Keratinocyte (primary cell): Measurements from ENCODE around the gene BNC2. TPM values are rescaled to one million over a fixed set of nuclear protein-coding genes. Genes with fewer than 3 reads are reported as not detected.

Experiments used
- DNase-seq: peaks from one replicate; pipeline ENCODE4 v3.0.0-alpha.2; 2011; ENCODE audit warnings: low read depth, missing footprints, low spot score
- FAIRE-seq: peaks from 2 replicates; lab custom pipeline; 2011; peaks lifted over from hg19 to GRCh38; lab: Jason Lieb, UNC
- H2AFZ ChIP-seq: 2 replicates; pipeline ENCODE4 v1.6.0; 2012; ENCODE audit warnings: low read length, control low read depth, inconsistent platforms; ENCODE audit not compliant: control insufficient read depth
- H3K27ac ChIP-seq: 2 replicates; pipeline ENCODE4 v1.5.1; 2011; ENCODE audit warnings: low read length; ENCODE audit not compliant: control insufficient read depth, insufficient read depth
- H3K27me3 ChIP-seq: 3 replicates; pipeline ENCODE4 v1.6.0; 2011; ENCODE audit warnings: low read length; ENCODE audit not compliant: control insufficient read depth, insufficient read depth; ENCODE audit errors: extremely low read depth
- H3K36me3 ChIP-seq, 2 experiments: 2 replicates in 1 of 2; 3 replicates in 1 of 2; pipeline ENCODE4 v1.5.1; 2011; ENCODE audit warnings: low read length in 2 of 2, mild to moderate bottlenecking in 1 of 2; ENCODE audit not compliant: control insufficient read depth in 2 of 2, insufficient read depth in 2 of 2; ENCODE audit errors: extremely low read depth in 1 of 2
- H3K4me1 ChIP-seq: 3 replicates; pipeline ENCODE4 v1.5.1; 2011; ENCODE audit warnings: low read length; ENCODE audit not compliant: control insufficient read depth, insufficient read depth; ENCODE audit errors: extremely low read depth
- H3K4me2 ChIP-seq: 3 replicates; pipeline ENCODE4 v1.6.0; 2011; ENCODE audit warnings: low read depth, low read length; ENCODE audit not compliant: control insufficient read depth, insufficient read depth; ENCODE audit errors: extremely low read depth
- H3K4me3 ChIP-seq, 3 experiments: fragments of 200-600 bp in 1 of 3; sonication (generic) in 1 of 3; 2 replicates in 2 of 3; 3 replicates in 1 of 3; pipeline ENCODE4 v1.5.1; 2011 to 2016; ENCODE audit warnings: low read length in 3 of 3, mild to moderate bottlenecking in 3 of 3, control low read depth in 2 of 3, inconsistent platforms in 1 of 3, low read depth in 1 of 3, mixed read lengths in 1 of 3, mixed run types in 1 of 3, moderate library complexity in 1 of 3; ENCODE audit not compliant: control insufficient read depth in 2 of 3, insufficient read depth in 2 of 3; ENCODE audit errors: extremely low read depth in 1 of 3
- H3K79me2 ChIP-seq: 2 replicates; pipeline ENCODE4 v1.6.0; 2012; ENCODE audit warnings: low read length; ENCODE audit not compliant: control insufficient read depth, insufficient read depth
- H3K9ac ChIP-seq: 3 replicates; pipeline ENCODE4 v1.6.0; 2011; ENCODE audit warnings: low read length; ENCODE audit not compliant: control insufficient read depth, insufficient read depth; ENCODE audit errors: extremely low read depth
- H3K9me1 ChIP-seq: 3 replicates; pipeline ENCODE4 v1.6.0; 2011; ENCODE audit warnings: low read length; ENCODE audit not compliant: control insufficient read depth, insufficient read depth; ENCODE audit errors: extremely low read depth
- H3K9me3 ChIP-seq: 2 replicates; pipeline ENCODE4 v1.5.1; 2012; ENCODE audit warnings: low read depth, low read length; ENCODE audit not compliant: control insufficient read depth
- H4K20me1 ChIP-seq: 3 replicates; pipeline ENCODE4 v1.6.0; 2011; ENCODE audit warnings: low read length; ENCODE audit not compliant: control insufficient read depth, insufficient read depth; ENCODE audit errors: extremely low read depth
- CTCF ChIP-seq, 3 experiments: IDR thresholded peaks in 1 of 3; conservative IDR thresholded peaks in 1 of 3; optimal IDR thresholded peaks in 1 of 3; 2 replicates in 2 of 3; 3 replicates in 1 of 3; pipeline versions ENCODE3 to v1.5.1; 2011; ENCODE audit warnings: low read length in 3 of 3, mild to moderate bottlenecking in 3 of 3, moderate library complexity in 2 of 3, control low read depth in 1 of 3, inconsistent platforms in 1 of 3; ENCODE audit not compliant: insufficient read depth in 2 of 3; ENCODE audit errors: extremely low read depth in 1 of 3
- EZH2 ChIP-seq: IDR thresholded peaks from one replicate; pipeline ENCODE4 v1.6.1; 2012; ENCODE audit warnings: inconsistent platforms, mild to moderate bottlenecking, low read length, moderate library complexity
- dilution Hi-C: fragments of 300-500 bp; cut with MboI; formaldehyde crosslinking; loops from one replicate; pipeline ENCODE4 v1.7.0; 2020; ENCODE audit warnings: low sequenced_read_pairs; ENCODE audit not compliant: extremely low pct_ligation_motif_present
- polyA plus RNA-seq, 5 experiments: library from polyadenylated mRNA; depleted of rRNA in 3 of 5; stranded (reverse) in 3 of 5; stranded (forward) in 1 of 5; unstranded in 1 of 5; fragments of >200 nt; gene quantifications; 1 replicate in 1 of 5; 2 replicates in 3 of 5; 3 replicates in 1 of 5; pipeline versions ENCODE4 v1.2.1 to v1.2.3, GENCODE V29; 2011 to 2012; ENCODE audit warnings: missing spikeins in 2 of 5, low read depth in 1 of 5, low replicate concordance in 1 of 5

Gene BNC2
- polyA plus RNA-seq, 1 donor (not counting 4 experiments of a cell fraction or from before 2014, with no cell fraction given) = 1.1 TPM

- Histone ChIP-seq H3K36me3 (no peaks in the 10 kb centered on the region), H3K27ac (no peak overlapping the region), H3K4me3 (no peak overlapping the region), H3K79me2 (no peaks in the 10 kb centered on the region), H3K4me2 (no peak overlapping the region), H3K9ac (no peak overlapping the region), H3K9me3 (no peaks in the 10 kb centered on the region), H3K4me1 (no peaks in the 10 kb centered on the region), H3K9me1 (no peaks in the 10 kb centered on the region), H4K20me1 (no peaks in the 10 kb centered on the region), H2AFZ (no peak overlapping the region), H3K27me3 (no peaks in the 10 kb centered on the region)
- dilution Hi-C loops = no loop called here
- FAIRE-seq (no peak), DNase-seq (no peak)
- TF ChIP-seq CTCF (optimal IDR thresholded peaks at IDR 0.05 in 1 of 3, IDR thresholded peaks at IDR 0.05 in 1 of 3, conservative IDR thresholded peaks at IDR 0.05 in 1 of 3; ENCODE audit: extremely low read depth in 1 of 3, insufficient read depth in 2 of 3, low read length in 3 of 3) = no peak
- no peak for TF ChIP-seq EZH2
Observed at GRCh38 chr9:16773116-16773515, 97.4 kb downstream of the BNC2 start.

GRCh38 chr9:16771356-16771755 is 99.1 kb downstream of the BNC2 start:
- Histone ChIP-seq H3K4me2 (no peak overlapping the region), H3K79me2 (no peaks in the 10 kb centered on the region), H3K27me3 (no peaks in the 10 kb centered on the region), H3K9me3 (no peaks in the 10 kb centered on the region), H3K4me1 (no peaks in the 10 kb centered on the region), H3K9ac (no peak overlapping the region), H3K9me1 (no peaks in the 10 kb centered on the region), H3K4me3 (no peak overlapping the region), H2AFZ (no peak overlapping the region), H4K20me1 (no peaks in the 10 kb centered on the region), H3K27ac (no peak overlapping the region), H3K36me3 (no peaks in the 10 kb centered on the region)
- no peak for DNase-seq
- dilution Hi-C loops = no loop called here
- FAIRE-seq = no peak
- no peak for TF ChIP-seq CTCF (optimal IDR thresholded peaks at IDR 0.05 in 1 of 3, IDR thresholded peaks at IDR 0.05 in 1 of 3, conservative IDR thresholded peaks at IDR 0.05 in 1 of 3; ENCODE audit: extremely low read depth in 1 of 3, insufficient read depth in 2 of 3, low read length in 3 of 3)
- no peak for TF ChIP-seq EZH2
